Measurements from ENCODE around the gene TOX2.

TOX2 gene

GRCh38 chr20:43976547-43976946 is 61.9 kb downstream of the TOX2 start:
- no peaks in the 10 kb centered on the region for H3K9me2 ChIP-seq (replicated peaks; ENCODE audit: control insufficient read depth, low read length)
- H3K9me3 ChIP-seq (ENCODE audit: control insufficient read depth, insufficient read depth, low read length): no peaks in the 10 kb centered on the region
- no peak overlapping the region for H3K4me2 ChIP-seq (ENCODE audit: low read length)
- no peak overlapping the region for H3K27ac ChIP-seq (ENCODE audit: low read depth, low read length)
- TF ChIP-seq EZH2phosphoT487 (IDR thresholded peaks at IDR 0.05; ENCODE audit: borderline replicate concordance, low read length): no peak
- TF ChIP-seq, protein P1, sequence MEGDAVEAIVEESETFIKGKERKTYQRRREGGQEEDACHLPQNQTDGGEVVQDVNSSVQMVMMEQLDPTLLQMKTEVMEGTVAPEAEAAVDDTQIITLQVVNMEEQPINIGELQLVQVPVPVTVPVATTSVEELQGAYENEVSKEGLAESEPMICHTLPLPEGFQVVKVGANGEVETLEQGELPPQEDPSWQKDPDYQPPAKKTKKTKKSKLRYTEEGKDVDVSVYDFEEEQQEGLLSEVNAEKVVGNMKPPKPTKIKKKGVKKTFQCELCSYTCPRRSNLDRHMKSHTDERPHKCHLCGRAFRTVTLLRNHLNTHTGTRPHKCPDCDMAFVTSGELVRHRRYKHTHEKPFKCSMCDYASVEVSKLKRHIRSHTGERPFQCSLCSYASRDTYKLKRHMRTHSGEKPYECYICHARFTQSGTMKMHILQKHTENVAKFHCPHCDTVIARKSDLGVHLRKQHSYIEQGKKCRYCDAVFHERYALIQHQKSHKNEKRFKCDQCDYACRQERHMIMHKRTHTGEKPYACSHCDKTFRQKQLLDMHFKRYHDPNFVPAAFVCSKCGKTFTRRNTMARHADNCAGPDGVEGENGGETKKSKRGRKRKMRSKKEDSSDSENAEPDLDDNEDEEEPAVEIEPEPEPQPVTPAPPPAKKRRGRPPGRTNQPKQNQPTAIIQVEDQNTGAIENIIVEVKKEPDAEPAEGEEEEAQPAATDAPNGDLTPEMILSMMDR (IDR thresholded peaks at IDR 0.05; ENCODE audit: low read depth, low read length, poor library complexity, severe bottlenecking): no peak
- peaks cover 6% of the 10 kb centered on the region for H3K27me3 ChIP-seq (ENCODE audit: control insufficient read depth, low read length)
- no peaks in the 10 kb centered on the region for H4K20me1 ChIP-seq (ENCODE audit: control insufficient read depth, insufficient read depth, low read depth, low read length)
- H3K4me1 ChIP-seq (ENCODE audit: control insufficient read depth, low read length): no peaks in the 10 kb centered on the region
- H3K4me3 ChIP-seq (ENCODE audit: low read length): no peak overlapping the region
- H3K79me2 ChIP-seq (ENCODE audit: control insufficient read depth, low read length): no peaks in the 10 kb centered on the region
- H3F3A ChIP-seq (ENCODE audit: control insufficient read depth, insufficient read depth): no peaks in the 10 kb centered on the region
- no peaks in the 10 kb centered on the region for H3K36me3 ChIP-seq (ENCODE audit: control insufficient read depth, low read length)

DNA sequence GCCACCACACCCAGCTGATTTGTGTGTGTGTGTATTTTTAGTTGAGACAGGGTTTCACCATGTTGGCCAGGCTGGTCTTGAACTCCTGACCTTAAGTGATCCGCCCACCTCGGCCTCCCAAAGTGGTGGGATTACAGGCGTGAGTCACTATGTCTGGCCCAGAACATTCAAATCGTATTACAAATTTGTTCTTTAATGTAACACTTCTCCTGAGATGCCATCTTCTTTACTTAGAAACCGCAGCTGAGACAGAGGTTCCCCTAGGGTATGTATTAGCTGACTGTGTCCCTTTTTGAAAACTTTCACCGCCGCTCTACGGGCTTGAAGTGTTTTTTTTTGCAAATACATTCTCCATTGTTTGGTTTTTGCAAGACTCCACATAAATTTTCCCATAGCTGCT is 62.6 kb downstream of the TOX2 start:
- Histone ChIP-seq H3K9me3 (ENCODE audit: control insufficient read depth, insufficient read depth, low read length) (no peaks in the 10 kb centered on the region), H3K4me1 (ENCODE audit: control insufficient read depth, low read length) (no peaks in the 10 kb centered on the region), H3K27me3 (ENCODE audit: control insufficient read depth, low read length) (peaks cover 6% of the 10 kb centered on the region), H3K4me3 (ENCODE audit: low read length) (no peak overlapping the region), H3F3A (ENCODE audit: control insufficient read depth, insufficient read depth) (no peaks in the 10 kb centered on the region), H4K20me1 (ENCODE audit: control insufficient read depth, insufficient read depth, low read depth, low read length) (no peaks in the 10 kb centered on the region), H3K36me3 (ENCODE audit: control insufficient read depth, low read length) (no peaks in the 10 kb centered on the region), H3K27ac (ENCODE audit: low read depth, low read length) (no peak overlapping the region), H3K4me2 (ENCODE audit: low read length) (no peak overlapping the region), H3K9me2 (replicated peaks; ENCODE audit: control insufficient read depth, low read length) (no peaks in the 10 kb centered on the region), H3K79me2 (ENCODE audit: control insufficient read depth, low read length) (no peaks in the 10 kb centered on the region)
- no peak for TF ChIP-seq EZH2phosphoT487 (IDR thresholded peaks at IDR 0.05; ENCODE audit: borderline replicate concordance, low read length)
- TF ChIP-seq, protein P1 (IDR thresholded peaks at IDR 0.05; ENCODE audit: low read depth, low read length, poor library complexity, severe bottlenecking): no peak

DNA sequence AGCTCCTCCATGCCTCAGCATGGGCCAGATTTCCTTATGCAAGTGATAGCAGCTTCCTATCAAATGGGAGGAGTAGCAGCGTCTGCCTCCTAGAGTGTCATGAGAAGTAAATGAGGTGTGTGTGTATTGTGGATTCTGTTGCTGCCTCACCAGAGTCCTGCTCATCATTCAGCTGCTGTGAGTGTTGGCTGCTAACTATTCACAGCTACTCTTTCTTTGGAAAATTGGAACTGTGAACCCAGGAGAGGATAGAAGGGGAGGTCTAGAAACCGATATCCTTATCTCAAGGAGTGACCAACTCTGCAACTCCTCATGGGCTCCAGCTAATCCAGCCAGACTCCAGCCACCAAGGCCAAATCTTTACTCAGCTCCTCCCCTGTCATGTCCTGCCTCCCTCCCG is 63.3 kb downstream of the TOX2 start:
- no peak for TF ChIP-seq EZH2phosphoT487 (IDR thresholded peaks at IDR 0.05; ENCODE audit: borderline replicate concordance, low read length)
- TF ChIP-seq, protein P1 (IDR thresholded peaks at IDR 0.05; ENCODE audit: low read depth, low read length, poor library complexity, severe bottlenecking): no peak
- no peaks in the 10 kb centered on the region for H3K4me1 ChIP-seq (ENCODE audit: control insufficient read depth, low read length)
- no peaks in the 10 kb centered on the region for H3K9me3 ChIP-seq (ENCODE audit: control insufficient read depth, insufficient read depth, low read length)
- no peak overlapping the region for H3K27ac ChIP-seq (ENCODE audit: low read depth, low read length)
- no peaks in the 10 kb centered on the region for H4K20me1 ChIP-seq (ENCODE audit: control insufficient read depth, insufficient read depth, low read depth, low read length)
- no peak overlapping the region for H3K4me3 ChIP-seq (ENCODE audit: low read length)
- H3F3A ChIP-seq (ENCODE audit: control insufficient read depth, insufficient read depth): no peaks in the 10 kb centered on the region
- H3K27me3 ChIP-seq (ENCODE audit: control insufficient read depth, low read length): peaks cover 6% of the 10 kb centered on the region
- H3K9me2 ChIP-seq (replicated peaks; ENCODE audit: control insufficient read depth, low read length): no peaks in the 10 kb centered on the region
- no peak overlapping the region for H3K4me2 ChIP-seq (ENCODE audit: low read length)
- no peaks in the 10 kb centered on the region for H3K79me2 ChIP-seq (ENCODE audit: control insufficient read depth, low read length)
- H3K36me3 ChIP-seq (ENCODE audit: control insufficient read depth, low read length): no peaks in the 10 kb centered on the region
